Neural cell (in vitro differentiated cells): ENCODE data around the gene GDA. TPM values are rescaled to one million over a fixed set of nuclear protein-coding genes. Genes with fewer than 3 reads are reported as not detected.

ENCODE experiments used
- H2AFZ ChIP-seq: fragments of 200-600, 300-800 bp; sonication (generic), shearing (Covaris generic); 2 replicates; pipeline ENCODE4 v1.6.0; 2014; ENCODE audit warnings: low read depth, mild to moderate bottlenecking, antibody characterized with exemption, low read length, moderate library complexity
- H3F3A ChIP-seq: fragments of 200-600 bp; shearing (Covaris generic); 2 replicates; pipeline ENCODE4 v1.6.1; 2016; ENCODE audit warnings: mild to moderate bottlenecking, moderate library complexity, mixed read lengths, antibody characterized with exemption, low read length; ENCODE audit not compliant: insufficient read depth, poor library complexity, severe bottlenecking
- H3K27ac ChIP-seq: fragments of 200-600, 300-800 bp; sonication (generic), shearing (Covaris generic); 2 replicates; pipeline ENCODE4 v1.5.1; 2014; ENCODE audit warnings: mild to moderate bottlenecking, low read length, moderate library complexity
- H3K27me3 ChIP-seq: fragments of 300-800, 200-600 bp; sonication (generic), shearing (Covaris generic); 2 replicates; pipeline ENCODE4 v1.6.0; 2014; ENCODE audit warnings: mild to moderate bottlenecking, low read depth, low read length, moderate library complexity; ENCODE audit not compliant: insufficient read depth
- H3K36me3 ChIP-seq: fragments of 300-800, 200-600 bp; sonication (generic), shearing (Covaris generic); 2 replicates; pipeline ENCODE4 v1.5.1; 2014; ENCODE audit warnings: mild to moderate bottlenecking, antibody characterized with exemption, low read length, moderate library complexity; ENCODE audit not compliant: insufficient read depth
- H3K4me2 ChIP-seq: fragments of 300-800, 200-600 bp; sonication (generic), shearing (Covaris generic); 2 replicates; pipeline ENCODE4 v1.6.0; 2014; ENCODE audit warnings: mild to moderate bottlenecking, low read length
- H3K4me3 ChIP-seq: fragments of 300-800, 200-600 bp; sonication (generic), shearing (Covaris generic); 2 replicates; pipeline ENCODE4 v1.5.1; 2014; ENCODE audit warnings: mild to moderate bottlenecking, low read length, moderate library complexity
- H3K79me2 ChIP-seq: fragments of 200-600 bp; shearing (Covaris generic); replicated peaks from 2 replicates; pipeline ENCODE4 v1.6.0; 2014; ENCODE audit warnings: mild to moderate bottlenecking, low read length, moderate library complexity; ENCODE audit not compliant: insufficient read depth
- H3K9ac ChIP-seq: fragments of 300-800, 200-600 bp; sonication (generic), shearing (Covaris generic); 2 replicates; pipeline ENCODE4 v1.6.1; 2016; ENCODE audit warnings: mild to moderate bottlenecking, low read length, mixed read lengths
- H3K9me2 ChIP-seq: fragments of 200-600 bp; shearing (Covaris generic); 2 replicates; pipeline ENCODE4 v1.6.1; 2016; ENCODE audit warnings: mild to moderate bottlenecking, low read length, mixed read lengths; ENCODE audit not compliant: insufficient read depth
- H3K9me3 ChIP-seq: fragments of 200-600, 300-800 bp; sonication (generic), shearing (Covaris generic); 2 replicates; pipeline ENCODE4 v1.6.1; 2016; ENCODE audit warnings: mild to moderate bottlenecking, mixed run types, low read length, moderate library complexity, mixed read lengths
- H4K20me1 ChIP-seq: fragments of 200-600 bp; shearing (Covaris generic); 2 replicates; pipeline ENCODE4 v1.6.1; 2016; ENCODE audit warnings: mild to moderate bottlenecking, mixed run types; ENCODE audit not compliant: insufficient read depth
- CTCF ChIP-seq: fragments of 450-650 bp; IDR thresholded peaks from 2 replicates; pipeline ENCODE4 v1.5.1; 2014; ENCODE audit warnings: antibody characterized with exemption, mild to moderate bottlenecking, moderate library complexity; ENCODE audit not compliant: poor library complexity, severe bottlenecking
- EP300 ChIP-seq: fragments of 450-650 bp; conservative IDR thresholded peaks from 2 replicates; pipeline ENCODE4 v1.6.1; 2014; ENCODE audit warnings: antibody characterized with exemption, mild to moderate bottlenecking, moderate library complexity; ENCODE audit not compliant: poor library complexity, severe bottlenecking
- EZH2 ChIP-seq: fragments of 200-600, 300-800 bp; shearing (Covaris generic), sonication (generic); IDR thresholded peaks from 2 replicates; pipeline ENCODE4 v1.6.1; 2014; ENCODE audit warnings: antibody characterized with exemption, low read length, borderline replicate concordance, mild to moderate bottlenecking; ENCODE audit not compliant: insufficient read depth, poor library complexity, severe bottlenecking
- MXI1 ChIP-seq: fragments of 450-650 bp; conservative IDR thresholded peaks from 2 replicates; pipeline ENCODE4 v1.6.1; 2014; ENCODE audit warnings: antibody characterized with exemption, mild to moderate bottlenecking; ENCODE audit not compliant: poor library complexity, severe bottlenecking
- POLR2AphosphoS5 ChIP-seq: IDR thresholded peaks from 2 replicates; pipeline ENCODE4 v1.6.1; 2012
- RAD21 ChIP-seq: fragments of 450-650 bp; conservative IDR thresholded peaks from 2 replicates; pipeline ENCODE4 v1.6.1; 2014; ENCODE audit warnings: antibody characterized with exemption, mild to moderate bottlenecking, moderate library complexity
- REST ChIP-seq: IDR thresholded peaks from 2 replicates; pipeline ENCODE4 v1.6.1; 2012; ENCODE audit warnings: borderline replicate concordance
- SMC3 ChIP-seq: fragments of 450-650 bp; conservative IDR thresholded peaks from 2 replicates; pipeline ENCODE4 v1.6.1; 2014; ENCODE audit warnings: antibody characterized with exemption, mild to moderate bottlenecking, moderate library complexity; ENCODE audit not compliant: poor library complexity
- TAF1 ChIP-seq: IDR thresholded peaks from 2 replicates; pipeline ENCODE4 v1.6.1; 2012; ENCODE audit warnings: low read depth
- polyA plus RNA-seq: library from polyadenylated mRNA; depleted of rRNA; stranded (reverse); fragments of >200 nt; gene quantifications from 2 replicates; pipeline ENCODE4 v1.2.3, GENCODE V29; 2014

Gene GDA
- polyA plus RNA-seq, 1 donor from 2014 or later: 0.26 TPM

- Histone ChIP-seq H3K9me2 (no peaks in the 10 kb centered on the region), H3K4me3 (peak overlapping the region; percentile 66), H3K79me2 (no peaks in the 10 kb centered on the region), H3K9me3 (no peaks in the 10 kb centered on the region), H3K36me3 (no peaks in the 10 kb centered on the region), H4K20me1 (no peaks in the 10 kb centered on the region), H2AFZ (no peak overlapping the region), H3K27me3 (peaks cover 32% of the 10 kb centered on the region), H3K9ac (no peak overlapping the region), H3F3A (no peaks in the 10 kb centered on the region), H3K27ac (no peak overlapping the region), H3K4me2 (no peak overlapping the region)
- TF ChIP-seq RAD21 (no peak), MXI1 (no peak), TAF1 (no peak)
Observed at GRCh38 chr9:72150127-72150526, 887 bp downstream of the GDA start.

- no peaks in the 10 kb centered on the region for H3K79me2 ChIP-seq
- no peak for TF ChIP-seq RAD21
- no peak for TF ChIP-seq CTCF
- no peak for TF ChIP-seq SMC3
- no peak for TF ChIP-seq REST
- TF ChIP-seq EP300: no peak
- TF ChIP-seq EZH2: no peak
- TF ChIP-seq MXI1: no peak
- TF ChIP-seq TAF1: no peak
- no peak for TF ChIP-seq POLR2AphosphoS5
- no peak overlapping the region for H3K27ac ChIP-seq
Observed at GRCh38 chr9:72150661-72151060, 1.4 kb downstream of the GDA start.

GRCh38 chr9:72151104-72151503 is 1.9 kb downstream of the GDA start:
- Histone ChIP-seq H3K9me2 (no peaks in the 10 kb centered on the region), H3K4me2 (no peak overlapping the region), H3K79me2 (no peaks in the 10 kb centered on the region), H2AFZ (no peak overlapping the region), H3K27ac (no peak overlapping the region), H3K36me3 (no peaks in the 10 kb centered on the region), H3K27me3 (peaks cover 32% of the 10 kb centered on the region), H3K9ac (no peak overlapping the region), H4K20me1 (no peaks in the 10 kb centered on the region), H3K4me3 (no peak overlapping the region), H3K9me3 (no peaks in the 10 kb centered on the region), H3F3A (no peaks in the 10 kb centered on the region)
- no peak for TF ChIP-seq TAF1
- TF ChIP-seq POLR2AphosphoS5: no peak
- no peak for TF ChIP-seq CTCF
- TF ChIP-seq MXI1: no peak
- TF ChIP-seq REST: no peak
- TF ChIP-seq EZH2: no peak
- TF ChIP-seq SMC3: no peak
- TF ChIP-seq RAD21: no peak

More at GRCh38 chr9:72150661-72151060, 1.4 kb downstream of the GDA start:
- H2AFZ ChIP-seq: no peak overlapping the region
- no peak overlapping the region for H3K4me3 ChIP-seq
- no peak overlapping the region for H3K9ac ChIP-seq
- H3K9me2 ChIP-seq: no peaks in the 10 kb centered on the region
- no peaks in the 10 kb centered on the region for H3K36me3 ChIP-seq
- peaks cover 32% of the 10 kb centered on the region for H3K27me3 ChIP-seq
- no peak overlapping the region for H3K4me2 ChIP-seq
- no peaks in the 10 kb centered on the region for H3F3A ChIP-seq
- no peaks in the 10 kb centered on the region for H3K9me3 ChIP-seq
- no peaks in the 10 kb centered on the region for H4K20me1 ChIP-seq
